GM12878 (cell line): ENCODE results near the gene SYT12. TPM values are rescaled to one million over a fixed set of nuclear protein-coding genes. Genes with fewer than 3 reads are reported as not detected.
A peak's percentile ranks its signal among the peaks of the same experiment; 100 is the strongest.

Experiments
- ATAC-seq: fragments of 200-7000 bp; cut with Tn5 transposase; 3 replicates; pipeline ENCODE4 v1.9.1; 2020; ENCODE audit warnings: mild to moderate bottlenecking, moderate library complexity
- BruUV-seq: library from RNA; stranded (reverse); fragments of 400-500 nt; replicated peaks from 2 replicates; lab custom pipeline; 2021; lab: Mats Ljungman, UMichigan
- CTCF ChIA-PET: fragments of 300-600 bp; sonication (Branson Sonifier 250); formaldehyde crosslinking; extraction: SDS; loops from one replicate; lab custom pipeline; 2021; ENCODE audit warnings: inconsistent platforms; lab: Yijun Ruan, JAX
- POLR2A ChIA-PET: fragments of 350-600 bp; formaldehyde crosslinking; extraction: SDS; loops from one replicate; lab custom pipeline; 2021; ENCODE audit warnings: inconsistent platforms; lab: Charles Lee
- RAD21 ChIA-PET: fragments of 300-600 bp; sonication (Branson Sonifier 250); formaldehyde crosslinking; loops from one replicate; lab custom pipeline; 2023; ENCODE audit warnings: antibody characterized with exemption; ENCODE audit not compliant: unreplicated experiment; lab: Charles Lee
- SMC1A ChIA-PET: fragments of 300-600 bp; sonication (Branson Sonifier 250); formaldehyde crosslinking; loops from one replicate; lab custom pipeline; 2023; ENCODE audit not compliant: unreplicated experiment, uncharacterized antibody; lab: Charles Lee
- DNase-seq: peaks from one replicate; pipeline ENCODE4 v3.0.0-alpha.2; 2011; ENCODE audit warnings: low read depth, low spot score
- FAIRE-seq: peaks from 3 replicates; lab custom pipeline; 2011; peaks lifted over from hg19 to GRCh38; lab: Jason Lieb, UNC
- H2AFZ ChIP-seq: 2 replicates; pipeline ENCODE4 v1.6.0; 2011; ENCODE audit warnings: low read depth, low read length, control low read depth; ENCODE audit not compliant: control insufficient read depth
- H3K27ac ChIP-seq: 2 replicates; pipeline ENCODE4 v1.5.1; 2011; ENCODE audit warnings: control low read depth; ENCODE audit not compliant: control insufficient read depth, insufficient read depth
- H3K27me3 ChIP-seq, 2 experiments: replicated peaks in 1 of 2; 2 replicates each; pipeline versions ENCODE4 v1.6.0 to v1.6.1; 2011; ENCODE audit warnings: low read length in 1 of 2; ENCODE audit not compliant: control insufficient read depth in 2 of 2, insufficient read depth in 2 of 2
- H3K36me3 ChIP-seq, 2 experiments: 2 replicates each; pipeline ENCODE4 v1.5.1; 2011; ENCODE audit warnings: low read length in 1 of 2; ENCODE audit not compliant: control insufficient read depth in 2 of 2, insufficient read depth in 2 of 2
- H3K4me1 ChIP-seq: 2 replicates; pipeline ENCODE4 v1.6.1; 2011; ENCODE audit warnings: mild to moderate bottlenecking, low read length, moderate library complexity, mixed read lengths; ENCODE audit not compliant: control insufficient read depth, insufficient read depth
- H3K4me2 ChIP-seq: 2 replicates; pipeline ENCODE4 v1.6.0; 2011; ENCODE audit warnings: control low read depth; ENCODE audit not compliant: control insufficient read depth, insufficient read depth
- H3K4me3 ChIP-seq: fragments of 200-600 bp; sonication (generic); 2 replicates; pipeline ENCODE4 v1.5.1; 2016
- H3K79me2 ChIP-seq: 2 replicates; pipeline ENCODE4 v1.6.0; 2011; ENCODE audit warnings: low read length; ENCODE audit not compliant: control insufficient read depth, insufficient read depth
- H3K9ac ChIP-seq: 2 replicates; pipeline ENCODE4 v1.8.0; 2011; ENCODE audit warnings: low read length, control low read depth, mixed read lengths; ENCODE audit not compliant: control insufficient read depth, insufficient read depth
- H3K9me3 ChIP-seq: replicated peaks from 3 replicates; pipeline ENCODE4 v1.5.1; 2011; ENCODE audit warnings: mild to moderate bottlenecking, low read length; ENCODE audit not compliant: control insufficient read depth, insufficient read depth
- H4K20me1 ChIP-seq: 2 replicates; pipeline ENCODE4 v1.6.0; 2011; ENCODE audit not compliant: control insufficient read depth, insufficient read depth
- ASH2L ChIP-seq: fragments of 300-600, 200-600 bp; sonication (generic); IDR thresholded peaks from 2 replicates; pipeline ENCODE4 v1.6.1; 2017; ENCODE audit warnings: low read depth, mild to moderate bottlenecking, borderline replicate concordance
- EGR1 ChIP-seq, 2 experiments: IDR thresholded peaks; 1 replicate in 1 of 2; 2 replicates in 1 of 2; pipeline ENCODE4 v1.6.1; 2011 to 2012; ENCODE audit warnings: low read depth in 2 of 2, low read length in 2 of 2, borderline replicate concordance in 1 of 2, mild to moderate bottlenecking in 1 of 2, moderate library complexity in 1 of 2
- GATAD2B ChIP-seq: fragments of 450-650 bp; conservative IDR thresholded peaks from 2 replicates; pipeline ENCODE4 v1.6.1; 2017; ENCODE audit warnings: low read depth, mild to moderate bottlenecking, moderate library complexity
- JUNB ChIP-seq: IDR thresholded peaks from 2 replicates; pipeline ENCODE4 v1.6.1; 2016; ENCODE audit warnings: antibody characterized with exemption, mild to moderate bottlenecking
- NFIC ChIP-seq: IDR thresholded peaks from 2 replicates; pipeline ENCODE4 v1.6.1; 2012; ENCODE audit warnings: low read depth, mild to moderate bottlenecking, inconsistent platforms, low read length, moderate library complexity
- NKRF ChIP-seq: fragments of 450-650 bp; conservative IDR thresholded peaks from 2 replicates; pipeline ENCODE4 v1.6.1; 2017; ENCODE audit warnings: mild to moderate bottlenecking, moderate library complexity
- NR2C2 ChIP-seq: IDR thresholded peaks from 2 replicates; pipeline ENCODE4 v1.6.1; 2011; ENCODE audit warnings: borderline replicate concordance, low read depth; ENCODE audit not compliant: control insufficient read depth, insufficient read length
- NR2F1 ChIP-seq: fragments of 450-650 bp; conservative IDR thresholded peaks from 2 replicates; pipeline ENCODE4 v1.6.1; 2017; ENCODE audit warnings: mild to moderate bottlenecking
- RBBP5 ChIP-seq: fragments of 200-600 bp; sonication (generic); conservative IDR thresholded peaks from 2 replicates; pipeline ENCODE4 v1.6.1; 2016
- RUNX3 ChIP-seq: IDR thresholded peaks from 2 replicates; pipeline ENCODE4 v1.6.1; 2012; ENCODE audit warnings: low read length, inconsistent platforms
- STAT3 ChIP-seq: IDR thresholded peaks from 2 replicates; pipeline ENCODE4 v1.6.1; 2011; ENCODE audit warnings: low read depth, low read length, improper control_type of control experiment
- YBX1 ChIP-seq: fragments of 450-650 bp; IDR thresholded peaks from 2 replicates; pipeline ENCODE4 v1.6.1; 2016; ENCODE audit warnings: antibody characterized with exemption
- YY1 ChIP-seq: IDR thresholded peaks from 2 replicates; pipeline ENCODE4 v1.6.1; 2011; ENCODE audit warnings: low read depth, mild to moderate bottlenecking, low read length
- ZNF24 ChIP-seq: fragments of 450-650 bp; IDR thresholded peaks from 2 replicates; pipeline ENCODE4 v1.6.1; 2017; ENCODE audit warnings: antibody characterized with exemption, mild to moderate bottlenecking
- WGBS: methylation state at CpG from one replicate; pipeline ENCODE4 v1.1.6; 2016; ENCODE audit warnings: low lambda C conversion rate; ENCODE audit not compliant: insufficient replicate concordance, insufficient coverage; ENCODE audit errors: missing lambda C conversion rate; 5-methylcytosine and 5-hydroxymethylcytosine counted together
- in situ Hi-C: fragments of 300-500 bp; cut with MboI; formaldehyde crosslinking; loops from 9 replicates; pipeline ENCODE4 v1.14.3; 2018; ENCODE audit warnings: mixed read lengths
- intact Hi-C: fragments of 100-400 bp; cut with micrococcal nuclease; formaldehyde crosslinking; loops from one replicate; pipeline ENCODE4 v1.14.2; 2022; ENCODE audit not compliant: unreplicated experiment
- polyA plus RNA-seq, 11 experiments: library from polyadenylated mRNA; depleted of rRNA in 4 of 11; unstranded in 6 of 11; stranded (reverse) in 5 of 11; fragments of >200 nt; fragmentation: Nextera tagmentation in 4 of 11; fragmentation: Illumina TruSeq in 1 of 11; extraction: Ambion mirVana in 4 of 11; extraction: Trizol in 1 of 11; gene quantifications; 1 replicate in 1 of 11; 2 replicates in 10 of 11; pipeline versions ENCODE4 v1.2.1 to v1.2.3, GENCODE V29; 2011 to 2016; ENCODE audit warnings: inconsistent platforms in 2 of 11, missing spikeins in 2 of 11, low read depth in 1 of 11
- total RNA-seq, 4 experiments: library from RNA; depleted of rRNA in 3 of 4; stranded (reverse); fragments of >200 nt in 3 of 4; fragmentation: Illumina TruSeq in 1 of 4; extraction: Trizol in 1 of 4; gene quantifications; 2 replicates each; pipeline versions ENCODE4 v1.2.1 to v1.2.3, GENCODE V29; 2013 to 2021
- TF ChIP-seq, protein P1 (sequence below): fragments of 450-650 bp; formaldehyde crosslinking; IDR thresholded peaks from 2 replicates; pipeline ENCODE4 v1.5.0; 2022; ENCODE audit warnings: mild to moderate bottlenecking, missing genetic modification characterization

Gene SYT12
- total and polyA plus RNA-seq, 10 of the 15 experiments (the other 5 are each of a cell fraction or from before 2014, with no cell fraction given) = 0.02 to 2.3 (median 0.84) TPM; not detected in 1

DNA sequence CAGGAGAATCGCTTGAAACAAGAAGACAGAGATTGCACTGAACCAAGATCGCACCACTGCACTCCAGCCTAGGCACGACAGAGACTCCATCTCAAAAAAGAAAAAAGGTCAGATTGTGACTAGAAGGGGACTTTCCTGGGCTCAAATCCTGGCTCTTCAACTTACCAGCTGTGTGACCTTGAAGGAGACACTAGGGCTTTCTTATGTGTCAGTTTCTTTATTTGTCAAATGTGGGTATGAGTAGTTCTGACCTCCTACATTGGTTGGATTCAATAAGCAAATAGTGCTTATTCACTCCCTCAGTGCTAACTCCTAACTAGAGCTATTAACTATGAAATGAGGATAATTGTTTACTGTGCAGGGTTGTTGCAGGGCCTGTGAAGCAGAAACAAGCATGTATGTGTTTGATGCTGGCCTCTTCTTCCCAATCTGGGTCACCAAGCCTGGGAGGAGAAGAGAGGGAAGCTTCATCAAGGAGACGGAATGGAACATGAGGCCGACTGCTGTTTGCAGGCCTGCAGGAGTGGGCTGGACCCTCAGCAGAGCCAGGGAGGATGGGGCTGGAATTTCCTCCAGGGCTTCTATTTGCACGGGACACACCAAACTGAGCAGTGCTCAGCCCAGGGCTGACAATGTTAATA is 56.3 kb downstream of the SYT12 start:
- POLR2A ChIA-PET = no interaction called here
- FAIRE-seq = no peak

More for the DNA sequence above, 56.3 kb downstream of the SYT12 start:
- H3K4me1 ChIP-seq = peaks cover 31% of the 10 kb centered on the region
- H3K27me3 ChIP-seq = no peaks in the 10 kb centered on the region
- 0 out of 2 replicates have a peak overlapping the region, but pooled peaks have one; percentile 34 for H3K4me2 ChIP-seq
- DNase-seq (peak; percentile 45), ATAC-seq (peak; percentile 56)
- ChIA-PET CTCF (interaction anchor here (0.8 to 6.1 kb wide), 4 partner anchors 90 to 272 kb away, joined by 3 to 114 read pairs (median 8); no protein-coding TSS in a partner anchor), RAD21 (interaction anchor here (1.1 to 1.2 kb wide), 2 partner anchors 131 to 161 kb away, joined by 3 read pairs; no protein-coding TSS in a partner anchor), SMC1A (interaction anchor here (1.5 to 2.7 kb wide), 3 partner anchors 43 to 91 kb away, joined by 5 to 8 read pairs (median 8); no protein-coding TSS in a partner anchor)
- no peaks in the 10 kb centered on the region for H3K9me3 ChIP-seq
- H3K36me3 ChIP-seq = no peaks in the 10 kb centered on the region
- 47% methylated on average over 6 of the region's 6 CpGs for WGBS
- H3K9ac ChIP-seq = no peak overlapping the region
- H3K4me3 ChIP-seq = no peak overlapping the region
- no peak overlapping the region for H2AFZ ChIP-seq
- no peaks in the 10 kb centered on the region for H4K20me1 ChIP-seq
- no peaks in the 10 kb centered on the region for H3K79me2 ChIP-seq
- in situ Hi-C loops = no loop called here
- TF ChIP-seq ASH2L (no peak), RBBP5 (no peak), STAT3 (no peak), NR2C2 (no peak), EGR1 (IDR thresholded peaks at IDR 0.05; ENCODE audit: borderline replicate concordance in 1 of 2, low read depth in 2 of 2, low read length in 2 of 2) (no peak), ZNF24 (no peak), NFIC (0 out of 2 replicates have a peak, but pooled peaks have one; percentile 25), NKRF (no peak), JUNB (peak; percentile 56), GATAD2B (no peak), YBX1 (no peak), RUNX3 (peak; percentile 53), YY1 (no peak), NR2F1 (peak; percentile 40; the same call in 1 of the 2 replicates)
- TF ChIP-seq, protein P1, sequence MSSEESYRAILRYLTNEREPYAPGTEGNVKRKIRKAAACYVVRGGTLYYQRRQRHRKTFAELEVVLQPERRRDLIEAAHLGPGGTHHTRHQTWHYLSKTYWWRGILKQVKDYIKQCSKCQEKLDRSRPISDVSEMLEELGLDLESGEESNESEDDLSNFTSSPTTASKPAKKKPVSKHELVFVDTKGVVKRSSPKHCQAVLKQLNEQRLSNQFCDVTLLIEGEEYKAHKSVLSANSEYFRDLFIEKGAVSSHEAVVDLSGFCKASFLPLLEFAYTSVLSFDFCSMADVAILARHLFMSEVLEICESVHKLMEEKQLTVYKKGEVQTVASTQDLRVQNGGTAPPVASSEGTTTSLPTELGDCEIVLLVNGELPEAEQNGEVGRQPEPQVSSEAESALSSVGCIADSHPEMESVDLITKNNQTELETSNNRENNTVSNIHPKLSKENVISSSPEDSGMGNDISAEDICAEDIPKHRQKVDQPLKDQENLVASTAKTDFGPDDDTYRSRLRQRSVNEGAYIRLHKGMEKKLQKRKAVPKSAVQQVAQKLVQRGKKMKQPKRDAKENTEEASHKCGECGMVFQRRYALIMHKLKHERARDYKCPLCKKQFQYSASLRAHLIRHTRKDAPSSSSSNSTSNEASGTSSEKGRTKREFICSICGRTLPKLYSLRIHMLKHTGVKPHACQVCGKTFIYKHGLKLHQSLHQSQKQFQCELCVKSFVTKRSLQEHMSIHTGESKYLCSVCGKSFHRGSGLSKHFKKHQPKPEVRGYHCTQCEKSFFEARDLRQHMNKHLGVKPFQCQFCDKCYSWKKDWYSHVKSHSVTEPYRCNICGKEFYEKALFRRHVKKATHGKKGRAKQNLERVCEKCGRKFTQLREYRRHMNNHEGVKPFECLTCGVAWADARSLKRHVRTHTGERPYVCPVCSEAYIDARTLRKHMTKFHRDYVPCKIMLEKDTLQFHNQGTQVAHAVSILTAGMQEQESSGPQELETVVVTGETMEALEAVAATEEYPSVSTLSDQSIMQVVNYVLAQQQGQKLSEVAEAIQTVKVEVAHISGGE (CRISPR knock-in tag) = no peak
- intact Hi-C loops = no loop called here
- BruUV-seq = no TSS peak
- peak overlapping the region; percentile 54; the same call in 1 of the 2 replicates for H3K27ac ChIP-seq
